ENCODE measurements around the gene TARBP1.
"Not testable (repeated sequence)": the region's sequence is repeated elsewhere in the genome, so short reads cannot be mapped to it uniquely, and the experiment has no call there.

The TARBP1 gene

DNA sequence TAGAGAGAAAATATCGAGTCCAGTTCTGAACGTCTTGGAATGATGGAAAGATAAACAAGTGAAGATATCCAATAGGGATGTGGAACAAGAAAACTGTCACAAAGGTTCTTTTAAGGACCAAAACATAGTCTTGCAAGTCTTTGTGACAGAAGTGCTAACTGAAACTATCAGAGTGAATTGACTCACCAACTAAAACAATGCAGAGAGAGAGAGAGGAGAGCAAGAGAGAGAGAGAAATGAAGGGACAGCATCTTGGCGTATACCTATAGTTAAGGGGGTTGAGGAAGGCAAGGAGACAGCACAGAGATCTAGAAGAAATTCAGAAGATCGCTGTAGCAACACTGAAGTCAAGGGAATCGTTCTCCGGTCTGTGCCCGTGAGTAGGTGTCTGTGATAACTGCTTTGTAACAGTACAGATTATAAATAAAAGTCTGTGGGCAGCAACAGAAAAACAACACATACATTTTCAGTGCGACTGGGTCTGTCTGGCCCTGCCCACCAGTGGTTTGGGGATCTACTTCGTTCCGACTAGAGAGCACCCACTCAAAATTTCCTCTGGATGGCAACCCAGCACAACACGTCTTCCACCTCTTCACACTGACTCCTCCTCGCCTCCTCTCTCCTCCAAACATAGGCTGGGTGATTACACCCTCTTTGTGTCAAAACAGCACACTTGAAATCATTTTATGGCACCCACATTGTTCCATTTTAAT is 110.5 kb downstream of the TARBP1 start:
- no peak overlapping the region for H3K9ac ChIP-seq (ENCODE audit: low read length)
- no peaks in the 10 kb centered on the region for H3K9me3 ChIP-seq (ENCODE audit: control insufficient read depth, low read length)
- no peaks in the 10 kb centered on the region for H3K36me3 ChIP-seq (ENCODE audit: control insufficient read depth, insufficient read depth, low read length)
- H3K4me3 ChIP-seq (ENCODE audit: low read length), result no peak overlapping the region
- no peaks in the 10 kb centered on the region for H3K27me3 ChIP-seq (ENCODE audit: control insufficient read depth, insufficient read depth, low read length)
- no peaks in the 10 kb centered on the region for H3K4me1 ChIP-seq (ENCODE audit: control insufficient read depth, insufficient read depth, low read length)

DNA sequence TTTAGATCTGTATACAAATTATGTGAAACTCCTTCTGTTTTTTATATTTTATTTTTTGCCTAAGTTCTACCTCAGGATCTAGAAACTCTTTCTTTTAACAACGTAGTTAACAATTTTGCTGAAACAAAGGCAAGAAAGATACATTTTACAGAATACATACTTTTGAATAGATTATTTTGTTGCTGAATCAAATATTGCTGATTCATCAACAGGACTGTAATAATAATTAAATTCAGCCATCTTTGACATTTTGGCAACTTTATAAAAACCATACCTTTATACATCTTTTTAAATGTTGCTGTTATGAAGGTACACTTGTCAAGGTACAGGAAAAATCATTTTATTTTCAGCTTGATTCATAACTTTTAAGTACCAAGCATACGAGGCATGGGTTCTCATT is 116.4 kb downstream of the TARBP1 start:
- no peaks in the 10 kb centered on the region for H3K4me1 ChIP-seq (ENCODE audit: control insufficient read depth, insufficient read depth, low read length)
- no peaks in the 10 kb centered on the region for H3K27me3 ChIP-seq (ENCODE audit: control insufficient read depth, insufficient read depth, low read length)
- H3K9ac ChIP-seq (ENCODE audit: low read length), result no peak overlapping the region
- no peaks in the 10 kb centered on the region for H3K36me3 ChIP-seq (ENCODE audit: control insufficient read depth, insufficient read depth, low read length)
- H3K9me3 ChIP-seq (ENCODE audit: control insufficient read depth, low read length), result no peaks in the 10 kb centered on the region
- no peak overlapping the region for H3K4me3 ChIP-seq (ENCODE audit: low read length)

DNA sequence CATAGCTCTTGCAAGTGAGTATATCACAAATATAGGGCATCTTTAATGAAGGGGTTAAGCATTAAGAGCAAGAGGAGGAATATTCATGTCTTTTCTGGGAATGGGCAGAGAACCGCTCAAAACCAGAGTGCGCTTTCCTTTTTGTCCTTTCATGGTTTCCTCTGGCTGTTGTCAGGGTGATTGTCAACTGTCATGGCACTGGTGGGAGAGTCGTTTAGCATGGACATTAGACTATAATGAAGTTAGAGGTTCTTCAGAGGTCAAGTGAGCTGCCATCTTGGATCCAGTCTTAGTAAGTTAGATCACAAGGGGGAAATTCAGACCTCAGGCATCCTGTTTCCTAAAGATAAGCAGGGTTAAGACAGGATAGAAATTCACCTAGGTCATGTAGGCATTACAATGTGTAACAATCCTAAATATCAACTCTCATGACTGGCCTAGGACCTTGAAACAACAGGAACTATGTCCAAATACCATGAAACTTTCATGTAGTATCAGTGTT is 117.8 kb downstream of the TARBP1 start:
- Histone ChIP-seq H3K9ac (ENCODE audit: low read length) (no peak overlapping the region), H3K36me3 (ENCODE audit: control insufficient read depth, insufficient read depth, low read length) (no peaks in the 10 kb centered on the region), H3K9me3 (ENCODE audit: control insufficient read depth, low read length) (no peaks in the 10 kb centered on the region), H3K27me3 (ENCODE audit: control insufficient read depth, insufficient read depth, low read length) (no peaks in the 10 kb centered on the region), H3K4me3 (ENCODE audit: low read length) (no peak overlapping the region), H3K4me1 (ENCODE audit: control insufficient read depth, insufficient read depth, low read length) (no peaks in the 10 kb centered on the region)

DNA sequence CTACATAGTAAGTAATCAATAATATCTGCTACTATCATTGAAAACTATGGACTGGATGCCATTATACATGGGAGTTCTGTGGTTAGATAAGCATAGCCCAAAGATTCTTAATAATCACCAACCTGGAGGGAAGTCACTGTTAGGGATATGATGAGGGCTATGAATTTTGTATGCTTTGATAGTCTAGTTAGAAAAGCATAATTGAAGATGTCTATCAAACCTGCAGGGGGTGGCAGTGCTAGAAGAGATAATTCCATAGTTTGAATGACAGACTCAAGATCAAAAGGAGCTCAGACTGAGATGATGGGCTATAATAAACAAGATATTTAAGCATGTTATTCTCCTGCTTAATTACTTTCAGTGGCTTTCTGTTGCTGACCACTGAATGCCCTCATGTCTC is 121.1 kb downstream of the TARBP1 start:
- Histone ChIP-seq H3K4me3 (ENCODE audit: low read length) (no peak overlapping the region), H3K36me3 (ENCODE audit: control insufficient read depth, insufficient read depth, low read length) (no peaks in the 10 kb centered on the region), H3K9me3 (ENCODE audit: control insufficient read depth, low read length) (no peaks in the 10 kb centered on the region), H3K27me3 (ENCODE audit: control insufficient read depth, insufficient read depth, low read length) (no peaks in the 10 kb centered on the region), H3K9ac (ENCODE audit: low read length) (no peak overlapping the region), H3K4me1 (ENCODE audit: control insufficient read depth, insufficient read depth, low read length) (no peaks in the 10 kb centered on the region)

DNA sequence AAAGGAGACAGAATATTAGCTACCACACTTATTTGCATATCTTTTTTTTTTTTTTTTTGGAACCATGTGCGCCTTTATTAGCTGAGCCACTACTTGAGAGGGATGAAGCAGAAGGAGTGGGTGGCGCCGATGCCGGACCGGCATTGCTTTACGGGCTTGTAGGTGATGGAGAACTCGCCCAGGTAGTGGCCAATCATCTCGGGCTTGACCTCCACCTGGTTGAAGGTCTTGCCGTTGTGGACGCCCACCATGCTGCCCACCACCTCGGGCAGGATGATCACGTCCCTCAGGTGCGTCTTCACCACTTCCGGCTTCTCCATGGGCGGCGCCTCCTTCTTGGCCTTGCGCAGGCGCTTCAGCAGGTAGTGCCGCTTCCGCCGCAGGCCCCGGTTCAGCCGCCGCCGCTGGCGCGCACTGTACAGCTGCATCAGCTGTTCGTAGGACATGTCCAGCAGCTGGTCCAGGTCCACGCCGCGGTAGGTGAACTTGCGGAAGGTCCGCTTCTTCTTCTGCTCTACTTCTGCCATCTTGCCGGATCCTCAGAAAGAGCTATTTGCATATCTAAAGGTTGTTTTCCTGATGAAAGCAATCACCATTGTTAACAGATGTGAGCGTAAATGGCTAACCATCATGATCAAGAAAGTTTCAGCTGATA is 122.2 kb downstream of the TARBP1 start:
- H3K36me3 ChIP-seq (ENCODE audit: control insufficient read depth, insufficient read depth, low read length); H3K4me1 ChIP-seq (ENCODE audit: control insufficient read depth, insufficient read depth, low read length); H3K27me3 ChIP-seq (ENCODE audit: control insufficient read depth, insufficient read depth, low read length); H3K9me3 ChIP-seq (ENCODE audit: control insufficient read depth, low read length): not testable (repeated sequence)
- H3K9ac ChIP-seq (ENCODE audit: low read length), result peak overlapping the region; percentile 56
- H3K4me3 ChIP-seq (ENCODE audit: low read length), result peak overlapping the region; percentile 39

DNA sequence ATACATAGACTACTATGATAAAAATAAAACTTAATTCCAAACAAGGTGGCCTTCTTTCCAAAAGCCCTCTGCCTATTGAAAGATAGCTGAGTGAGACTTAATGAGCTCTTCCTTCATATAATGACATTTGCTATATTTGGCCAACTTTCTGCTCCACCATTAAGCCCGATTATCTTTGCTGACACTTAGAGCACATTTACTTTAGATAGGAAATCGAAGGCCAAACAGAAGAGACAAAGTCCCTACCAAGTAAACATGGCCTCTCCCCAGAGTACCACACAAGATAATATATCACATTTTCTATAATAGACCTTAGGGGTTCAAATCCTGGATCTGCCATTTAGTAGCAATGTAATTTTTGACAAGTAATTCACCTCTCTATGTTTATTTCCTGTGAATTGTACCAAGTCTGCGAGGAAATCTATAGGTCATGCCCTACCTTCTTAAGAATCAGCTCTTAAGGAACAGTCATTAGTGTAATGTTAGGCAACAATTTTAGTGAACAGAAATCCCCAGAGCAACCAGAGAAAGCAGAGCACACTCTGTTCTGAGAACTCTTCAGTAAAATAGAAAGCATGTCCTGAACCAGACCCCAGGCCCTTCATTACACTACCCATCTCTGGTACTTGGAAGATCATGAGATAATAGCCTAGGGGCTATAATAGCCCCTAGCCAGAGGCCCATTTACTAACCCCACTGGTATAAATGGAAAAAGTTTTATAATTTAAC is 123.0 kb downstream of the TARBP1 start:
- Histone ChIP-seq H3K36me3 (ENCODE audit: control insufficient read depth, insufficient read depth, low read length) (no peaks in the 10 kb centered on the region), H3K27me3 (ENCODE audit: control insufficient read depth, insufficient read depth, low read length) (no peaks in the 10 kb centered on the region), H3K4me1 (ENCODE audit: control insufficient read depth, insufficient read depth, low read length) (no peaks in the 10 kb centered on the region), H3K4me3 (ENCODE audit: low read length) (no peak overlapping the region), H3K9me3 (ENCODE audit: control insufficient read depth, low read length) (no peaks in the 10 kb centered on the region), H3K9ac (ENCODE audit: low read length) (no peak overlapping the region)

DNA sequence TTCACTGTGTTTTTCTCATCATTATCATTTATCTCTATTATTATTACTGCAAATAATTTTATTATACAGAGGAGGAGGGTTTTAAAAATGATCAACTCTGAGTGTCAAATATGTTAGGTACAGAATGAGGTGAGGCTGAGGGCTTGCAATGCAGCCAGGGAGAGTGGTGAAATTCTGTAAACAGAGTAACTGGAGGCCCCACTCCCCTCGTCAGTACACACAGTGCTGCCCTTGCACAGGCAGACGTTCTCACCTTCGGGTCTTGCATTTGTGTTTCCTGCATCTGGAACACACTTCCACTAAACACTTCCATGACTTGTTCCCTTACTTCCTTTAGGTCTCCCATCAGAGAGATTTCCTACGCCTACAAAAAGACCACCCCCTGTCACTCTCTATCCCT is 130.0 kb downstream of the TARBP1 start:
- H3K9ac ChIP-seq (ENCODE audit: low read length), result no peak overlapping the region

DNA sequence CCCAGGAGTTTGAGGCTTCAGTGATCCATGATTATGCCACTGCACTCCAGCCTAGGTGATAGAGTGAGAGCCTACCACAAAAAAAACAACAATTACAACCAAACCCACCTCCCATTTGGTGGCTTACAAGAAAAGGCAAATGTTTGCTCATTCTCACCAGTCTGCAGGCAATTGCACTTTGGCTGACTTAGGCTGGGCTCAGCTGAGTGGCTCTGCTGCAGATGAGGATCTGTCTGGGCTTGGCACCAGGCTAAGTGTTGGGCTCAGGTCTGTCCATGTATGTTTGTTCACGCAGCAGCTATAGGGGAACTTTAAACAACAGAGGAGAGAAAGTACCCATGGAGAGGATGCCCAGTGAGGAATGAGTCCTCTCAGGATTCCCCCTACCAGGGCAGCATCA is 133.7 kb downstream of the TARBP1 start:
- Histone ChIP-seq H3K27me3 (ENCODE audit: control insufficient read depth, insufficient read depth, low read length) (peaks cover 11% of the 10 kb centered on the region), H3K9me3 (ENCODE audit: control insufficient read depth, low read length) (no peaks in the 10 kb centered on the region), H3K36me3 (ENCODE audit: control insufficient read depth, insufficient read depth, low read length) (no peaks in the 10 kb centered on the region), H3K4me3 (ENCODE audit: low read length) (no peak overlapping the region), H3K9ac (ENCODE audit: low read length) (no peak overlapping the region), H3K4me1 (ENCODE audit: control insufficient read depth, insufficient read depth, low read length) (no peaks in the 10 kb centered on the region)

More for the DNA sequence above, 130.0 kb downstream of the TARBP1 start:
- Histone ChIP-seq H3K36me3 (ENCODE audit: control insufficient read depth, insufficient read depth, low read length) (no peaks in the 10 kb centered on the region), H3K27me3 (ENCODE audit: control insufficient read depth, insufficient read depth, low read length) (peaks cover 11% of the 10 kb centered on the region), H3K9me3 (ENCODE audit: control insufficient read depth, low read length) (no peaks in the 10 kb centered on the region), H3K4me3 (ENCODE audit: low read length) (no peak overlapping the region), H3K4me1 (ENCODE audit: control insufficient read depth, insufficient read depth, low read length) (no peaks in the 10 kb centered on the region)

DNA sequence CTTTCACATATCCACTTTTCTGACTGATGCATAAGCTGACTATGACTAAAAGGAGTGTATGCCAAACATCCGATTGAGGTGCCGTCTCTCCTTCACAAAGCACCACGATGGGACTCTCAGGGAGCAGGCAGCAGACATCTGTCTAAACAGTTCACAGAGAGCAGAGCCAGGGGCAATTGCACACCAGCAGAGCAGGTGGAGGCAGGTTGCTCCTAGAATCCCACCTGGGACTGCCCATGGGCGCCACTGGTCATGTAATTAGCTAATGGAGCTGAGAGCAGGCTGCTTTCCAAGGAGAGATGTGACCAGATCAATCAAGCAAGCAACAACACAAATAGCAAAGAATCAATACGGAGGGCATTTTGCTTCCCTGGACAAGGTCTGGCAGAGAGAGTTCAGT is 136.2 kb downstream of the TARBP1 start:
- Histone ChIP-seq H3K27me3 (ENCODE audit: control insufficient read depth, insufficient read depth, low read length) (no peaks in the 10 kb centered on the region), H3K36me3 (ENCODE audit: control insufficient read depth, insufficient read depth, low read length) (no peaks in the 10 kb centered on the region), H3K4me3 (ENCODE audit: low read length) (no peak overlapping the region), H3K9ac (ENCODE audit: low read length) (no peak overlapping the region), H3K4me1 (ENCODE audit: control insufficient read depth, insufficient read depth, low read length) (no peaks in the 10 kb centered on the region), H3K9me3 (ENCODE audit: control insufficient read depth, low read length) (no peaks in the 10 kb centered on the region)
